Uterus (tissue), 2 donors: ENCODE data around the gene MCL1.

ENCODE experiments used
- CTCF ChIP-seq, 4 experiments: fragments of 200-600 bp in 2 of 4; fragments of 450-650 bp in 2 of 4; sonication (generic) in 2 of 4; IDR thresholded peaks; one replicate each; pipeline ENCODE4 v1.5.1; 2016 to 2019; ENCODE audit warnings: antibody characterized with exemption in 4 of 4, mild to moderate bottlenecking in 2 of 4, moderate library complexity in 1 of 4
- POLR2A ChIP-seq, 2 donors: fragments of 450-650 bp; IDR thresholded peaks; one replicate each; pipeline ENCODE4 v1.6.1; 2016; ENCODE audit warnings: antibody characterized with exemption in 2 of 2, mild to moderate bottlenecking in 1 of 2, moderate library complexity in 1 of 2

GRCh38 chr1:150529017-150529416 lies 50.4 kb downstream of the MCL1 start:
- TF ChIP-seq POLR2A (IDR thresholded peaks at IDR 0.05) (no peak), CTCF (IDR thresholded peaks at IDR 0.05) (no peak)
